GM12878 (cell line): Measurements from ENCODE around the gene ZFP62. TPM values are rescaled to one million over a fixed set of nuclear protein-coding genes. Genes with fewer than 3 reads are reported as not detected.

ENCODE experiments used
- ASH2L ChIP-seq: fragments of 300-600, 200-600 bp; sonication (generic); IDR thresholded peaks from 2 replicates; pipeline ENCODE4 v1.6.1; 2017; ENCODE audit warnings: low read depth, mild to moderate bottlenecking, borderline replicate concordance
- CHD1 ChIP-seq: IDR thresholded peaks from 2 replicates; pipeline ENCODE4 v1.6.1; 2012; ENCODE audit warnings: low read depth, low read length, improper control_type of control experiment
- CHD2 ChIP-seq: IDR thresholded peaks from 2 replicates; pipeline ENCODE4 v1.6.1; 2011; ENCODE audit warnings: low read depth, low read length, improper control_type of control experiment, borderline replicate concordance
- LARP7 ChIP-seq: fragments of 450-650 bp; IDR thresholded peaks from 2 replicates; pipeline ENCODE4 v1.6.1; 2017; ENCODE audit warnings: mild to moderate bottlenecking
- NR2F1 ChIP-seq: fragments of 450-650 bp; conservative IDR thresholded peaks from 2 replicates; pipeline ENCODE4 v1.6.1; 2017; ENCODE audit warnings: mild to moderate bottlenecking
- RAD21 ChIP-seq: IDR thresholded peaks from 2 replicates; pipeline ENCODE4 v1.6.1; 2011; ENCODE audit warnings: mild to moderate bottlenecking, low read depth, low read length, moderate library complexity; ENCODE audit not compliant: insufficient read depth
- STAT1 ChIP-seq: fragments of 450-650 bp; conservative IDR thresholded peaks from 2 replicates; pipeline ENCODE4 v1.6.1; 2014; ENCODE audit warnings: antibody characterized with exemption, mild to moderate bottlenecking
- TAF1 ChIP-seq: IDR thresholded peaks from 2 replicates; pipeline ENCODE4 v1.6.1; 2011; ENCODE audit warnings: mild to moderate bottlenecking, low read depth, low read length, borderline replicate concordance
- YY1 ChIP-seq: IDR thresholded peaks from 2 replicates; pipeline ENCODE4 v1.6.1; 2011; ENCODE audit warnings: low read depth, mild to moderate bottlenecking, low read length
- ZNF217 ChIP-seq: fragments of 450-650 bp; IDR thresholded peaks from 2 replicates; pipeline ENCODE4 v1.6.1; 2017; ENCODE audit warnings: antibody characterized with exemption, mild to moderate bottlenecking
- polyA plus RNA-seq, 11 experiments: library from polyadenylated mRNA; depleted of rRNA in 4 of 11; unstranded in 6 of 11; stranded (reverse) in 5 of 11; fragments of >200 nt; fragmentation: Nextera tagmentation in 4 of 11; fragmentation: Illumina TruSeq in 1 of 11; extraction: Ambion mirVana in 4 of 11; extraction: Trizol in 1 of 11; gene quantifications; 1 replicate in 1 of 11; 2 replicates in 10 of 11; pipeline versions ENCODE4 v1.2.1 to v1.2.3, GENCODE V29; 2011 to 2016; ENCODE audit warnings: inconsistent platforms in 2 of 11, missing spikeins in 2 of 11, low read depth in 1 of 11
- total RNA-seq, 4 experiments: library from RNA; depleted of rRNA in 3 of 4; stranded (reverse); fragments of >200 nt in 3 of 4; fragmentation: Illumina TruSeq in 1 of 4; extraction: Trizol in 1 of 4; gene quantifications; 2 replicates each; pipeline versions ENCODE4 v1.2.1 to v1.2.3, GENCODE V29; 2013 to 2021
- TF ChIP-seq, protein P1 (sequence below): fragments of 450-650 bp; IDR thresholded peaks from 2 replicates; pipeline ENCODE4 v1.6.1; 2017; ENCODE audit warnings: mild to moderate bottlenecking, moderate library complexity
- TF ChIP-seq, protein P2 (sequence below): fragments of 450-650 bp; IDR thresholded peaks from 2 replicates; pipeline ENCODE4 v1.6.1; 2016; ENCODE audit warnings: mild to moderate bottlenecking
- TF ChIP-seq, protein P3 (sequence below): fragments of 450-650 bp; IDR thresholded peaks from 2 replicates; pipeline ENCODE4 v1.6.1; 2018; ENCODE audit warnings: borderline replicate concordance, mild to moderate bottlenecking; ENCODE audit not compliant: partially characterized antibody
- TF ChIP-seq, protein P4 (sequence below): fragments of 450-650 bp; IDR thresholded peaks from 2 replicates; pipeline ENCODE4 v1.6.1; 2016; ENCODE audit warnings: mild to moderate bottlenecking, moderate library complexity, borderline replicate concordance
- TF ChIP-seq, protein P5 (sequence below): fragments of 450-650 bp; IDR thresholded peaks from 2 replicates; pipeline ENCODE4 v1.6.1; 2017; ENCODE audit warnings: low read depth, mild to moderate bottlenecking, moderate library complexity

Gene ZFP62
- total and polyA plus RNA-seq, 10 of the 15 experiments (the other 5 are each of a cell fraction or from before 2014, with no cell fraction given) = 9.2 to 39.7 (median 21.1) TPM

DNA sequence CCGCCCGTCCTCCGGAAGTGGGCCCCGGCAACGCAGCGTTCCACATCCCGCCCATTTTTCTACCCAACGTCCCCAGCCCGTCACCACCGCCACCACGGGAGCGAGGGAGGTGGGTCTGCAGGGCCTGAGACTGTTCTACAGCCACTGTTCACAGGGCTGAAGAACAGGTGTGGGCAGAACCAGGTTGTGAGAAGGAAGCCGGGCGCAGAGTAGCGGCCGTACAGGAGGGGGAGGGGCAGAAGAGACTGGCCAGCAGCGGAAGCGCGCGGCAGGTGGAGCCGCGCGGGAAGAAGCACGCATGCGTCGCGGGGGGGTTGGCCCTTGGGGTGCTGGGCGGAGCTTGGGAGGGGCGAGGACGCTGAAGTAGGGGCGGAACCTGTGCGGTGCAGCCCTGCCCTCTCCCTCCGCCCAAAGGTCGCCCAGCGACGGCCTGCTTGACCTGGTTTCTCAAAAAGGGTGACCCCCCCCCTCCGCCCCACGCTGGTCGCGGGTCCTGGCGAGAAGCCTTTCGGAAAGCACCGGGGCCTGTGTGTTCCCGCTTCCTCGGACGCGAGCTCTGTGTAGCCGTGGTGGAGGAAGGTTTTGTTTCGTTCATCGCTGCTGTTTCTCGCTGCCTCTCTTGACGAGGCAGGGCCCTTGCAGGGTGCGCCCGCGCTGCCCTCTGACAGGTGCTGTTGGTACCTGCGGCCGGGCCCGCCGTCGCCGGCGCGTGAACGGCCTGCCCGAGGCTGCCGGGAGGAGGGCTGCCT lies 50.7 kb downstream of the ZFP62 start (continued):
- TF ChIP-seq, protein P1, sequence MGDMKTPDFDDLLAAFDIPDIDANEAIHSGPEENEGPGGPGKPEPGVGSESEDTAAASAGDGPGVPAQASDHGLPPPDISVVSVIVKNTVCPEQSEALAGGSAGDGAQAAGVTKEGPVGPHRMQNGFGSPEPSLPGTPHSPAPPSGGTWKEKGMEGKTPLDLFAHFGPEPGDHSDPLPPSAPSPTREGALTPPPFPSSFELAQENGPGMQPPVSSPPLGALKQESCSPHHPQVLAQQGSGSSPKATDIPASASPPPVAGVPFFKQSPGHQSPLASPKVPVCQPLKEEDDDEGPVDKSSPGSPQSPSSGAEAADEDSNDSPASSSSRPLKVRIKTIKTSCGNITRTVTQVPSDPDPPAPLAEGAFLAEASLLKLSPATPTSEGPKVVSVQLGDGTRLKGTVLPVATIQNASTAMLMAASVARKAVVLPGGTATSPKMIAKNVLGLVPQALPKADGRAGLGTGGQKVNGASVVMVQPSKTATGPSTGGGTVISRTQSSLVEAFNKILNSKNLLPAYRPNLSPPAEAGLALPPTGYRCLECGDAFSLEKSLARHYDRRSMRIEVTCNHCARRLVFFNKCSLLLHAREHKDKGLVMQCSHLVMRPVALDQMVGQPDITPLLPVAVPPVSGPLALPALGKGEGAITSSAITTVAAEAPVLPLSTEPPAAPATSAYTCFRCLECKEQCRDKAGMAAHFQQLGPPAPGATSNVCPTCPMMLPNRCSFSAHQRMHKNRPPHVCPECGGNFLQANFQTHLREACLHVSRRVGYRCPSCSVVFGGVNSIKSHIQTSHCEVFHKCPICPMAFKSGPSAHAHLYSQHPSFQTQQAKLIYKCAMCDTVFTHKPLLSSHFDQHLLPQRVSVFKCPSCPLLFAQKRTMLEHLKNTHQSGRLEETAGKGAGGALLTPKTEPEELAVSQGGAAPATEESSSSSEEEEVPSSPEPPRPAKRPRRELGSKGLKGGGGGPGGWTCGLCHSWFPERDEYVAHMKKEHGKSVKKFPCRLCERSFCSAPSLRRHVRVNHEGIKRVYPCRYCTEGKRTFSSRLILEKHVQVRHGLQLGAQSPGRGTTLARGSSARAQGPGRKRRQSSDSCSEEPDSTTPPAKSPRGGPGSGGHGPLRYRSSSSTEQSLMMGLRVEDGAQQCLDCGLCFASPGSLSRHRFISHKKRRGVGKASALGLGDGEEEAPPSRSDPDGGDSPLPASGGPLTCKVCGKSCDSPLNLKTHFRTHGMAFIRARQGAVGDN = peak; percentile 98
- peak; percentile 59; the same call in 1 of the 2 replicates for TF ChIP-seq TAF1
- no peak for TF ChIP-seq RAD21
- TF ChIP-seq CHD2 = peak; percentile 85
- TF ChIP-seq, protein P2, sequence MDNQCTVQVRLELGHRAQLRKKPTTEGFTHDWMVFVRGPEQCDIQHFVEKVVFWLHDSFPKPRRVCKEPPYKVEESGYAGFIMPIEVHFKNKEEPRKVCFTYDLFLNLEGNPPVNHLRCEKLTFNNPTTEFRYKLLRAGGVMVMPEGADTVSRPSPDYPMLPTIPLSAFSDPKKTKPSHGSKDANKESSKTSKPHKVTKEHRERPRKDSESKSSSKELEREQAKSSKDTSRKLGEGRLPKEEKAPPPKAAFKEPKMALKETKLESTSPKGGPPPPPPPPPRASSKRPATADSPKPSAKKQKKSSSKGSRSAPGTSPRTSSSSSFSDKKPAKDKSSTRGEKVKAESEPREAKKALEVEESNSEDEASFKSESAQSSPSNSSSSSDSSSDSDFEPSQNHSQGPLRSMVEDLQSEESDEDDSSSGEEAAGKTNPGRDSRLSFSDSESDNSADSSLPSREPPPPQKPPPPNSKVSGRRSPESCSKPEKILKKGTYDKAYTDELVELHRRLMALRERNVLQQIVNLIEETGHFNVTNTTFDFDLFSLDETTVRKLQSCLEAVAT = peak; percentile 84
- TF ChIP-seq STAT1 = peak; percentile 39
- peak; percentile 62; the same call in 1 of the 2 replicates for TF ChIP-seq YY1
- 0 out of 2 replicates have a peak, but pooled peaks have one; percentile 53 for TF ChIP-seq CHD1
- TF ChIP-seq, protein P3, sequence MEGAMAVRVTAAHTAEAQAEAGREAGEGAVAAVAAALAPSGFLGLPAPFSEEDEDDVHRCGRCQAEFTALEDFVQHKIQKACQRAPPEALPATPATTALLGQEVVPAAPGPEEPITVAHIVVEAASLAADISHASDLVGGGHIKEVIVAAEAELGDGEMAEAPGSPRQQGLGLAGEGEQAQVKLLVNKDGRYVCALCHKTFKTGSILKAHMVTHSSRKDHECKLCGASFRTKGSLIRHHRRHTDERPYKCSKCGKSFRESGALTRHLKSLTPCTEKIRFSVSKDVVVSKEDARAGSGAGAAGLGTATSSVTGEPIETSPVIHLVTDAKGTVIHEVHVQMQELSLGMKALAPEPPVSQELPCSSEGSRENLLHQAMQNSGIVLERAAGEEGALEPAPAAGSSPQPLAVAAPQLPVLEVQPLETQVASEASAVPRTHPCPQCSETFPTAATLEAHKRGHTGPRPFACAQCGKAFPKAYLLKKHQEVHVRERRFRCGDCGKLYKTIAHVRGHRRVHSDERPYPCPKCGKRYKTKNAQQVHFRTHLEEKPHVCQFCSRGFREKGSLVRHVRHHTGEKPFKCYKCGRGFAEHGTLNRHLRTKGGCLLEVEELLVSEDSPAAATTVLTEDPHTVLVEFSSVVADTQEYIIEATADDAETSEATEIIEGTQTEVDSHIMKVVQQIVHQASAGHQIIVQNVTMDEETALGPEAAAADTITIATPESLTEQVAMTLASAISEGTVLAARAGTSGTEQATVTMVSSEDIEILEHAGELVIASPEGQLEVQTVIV = peak; percentile 67
- TF ChIP-seq LARP7 = peak; percentile 95
- peak; percentile 72; the same call in 1 of the 2 replicates for TF ChIP-seq ZNF217
- TF ChIP-seq, protein P4, sequence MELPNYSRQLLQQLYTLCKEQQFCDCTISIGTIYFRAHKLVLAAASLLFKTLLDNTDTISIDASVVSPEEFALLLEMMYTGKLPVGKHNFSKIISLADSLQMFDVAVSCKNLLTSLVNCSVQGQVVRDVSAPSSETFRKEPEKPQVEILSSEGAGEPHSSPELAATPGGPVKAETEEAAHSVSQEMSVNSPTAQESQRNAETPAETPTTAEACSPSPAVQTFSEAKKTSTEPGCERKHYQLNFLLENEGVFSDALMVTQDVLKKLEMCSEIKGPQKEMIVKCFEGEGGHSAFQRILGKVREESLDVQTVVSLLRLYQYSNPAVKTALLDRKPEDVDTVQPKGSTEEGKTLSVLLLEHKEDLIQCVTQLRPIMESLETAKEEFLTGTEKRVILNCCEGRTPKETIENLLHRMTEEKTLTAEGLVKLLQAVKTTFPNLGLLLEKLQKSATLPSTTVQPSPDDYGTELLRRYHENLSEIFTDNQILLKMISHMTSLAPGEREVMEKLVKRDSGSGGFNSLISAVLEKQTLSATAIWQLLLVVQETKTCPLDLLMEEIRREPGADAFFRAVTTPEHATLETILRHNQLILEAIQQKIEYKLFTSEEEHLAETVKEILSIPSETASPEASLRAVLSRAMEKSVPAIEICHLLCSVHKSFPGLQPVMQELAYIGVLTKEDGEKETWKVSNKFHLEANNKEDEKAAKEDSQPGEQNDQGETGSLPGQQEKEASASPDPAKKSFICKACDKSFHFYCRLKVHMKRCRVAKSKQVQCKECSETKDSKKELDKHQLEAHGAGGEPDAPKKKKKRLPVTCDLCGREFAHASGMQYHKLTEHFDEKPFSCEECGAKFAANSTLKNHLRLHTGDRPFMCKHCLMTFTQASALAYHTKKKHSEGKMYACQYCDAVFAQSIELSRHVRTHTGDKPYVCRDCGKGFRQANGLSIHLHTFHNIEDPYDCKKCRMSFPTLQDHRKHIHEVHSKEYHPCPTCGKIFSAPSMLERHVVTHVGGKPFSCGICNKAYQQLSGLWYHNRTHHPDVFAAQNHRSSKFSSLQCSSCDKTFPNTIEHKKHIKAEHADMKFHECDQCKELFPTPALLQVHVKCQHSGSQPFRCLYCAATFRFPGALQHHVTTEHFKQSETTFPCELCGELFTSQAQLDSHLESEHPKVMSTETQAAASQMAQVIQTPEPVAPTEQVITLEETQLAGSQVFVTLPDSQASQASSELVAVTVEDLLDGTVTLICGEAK = peak; percentile 94
- no peak for TF ChIP-seq ASH2L
- TF ChIP-seq NR2F1 = peak; percentile 98
- TF ChIP-seq, protein P5, sequence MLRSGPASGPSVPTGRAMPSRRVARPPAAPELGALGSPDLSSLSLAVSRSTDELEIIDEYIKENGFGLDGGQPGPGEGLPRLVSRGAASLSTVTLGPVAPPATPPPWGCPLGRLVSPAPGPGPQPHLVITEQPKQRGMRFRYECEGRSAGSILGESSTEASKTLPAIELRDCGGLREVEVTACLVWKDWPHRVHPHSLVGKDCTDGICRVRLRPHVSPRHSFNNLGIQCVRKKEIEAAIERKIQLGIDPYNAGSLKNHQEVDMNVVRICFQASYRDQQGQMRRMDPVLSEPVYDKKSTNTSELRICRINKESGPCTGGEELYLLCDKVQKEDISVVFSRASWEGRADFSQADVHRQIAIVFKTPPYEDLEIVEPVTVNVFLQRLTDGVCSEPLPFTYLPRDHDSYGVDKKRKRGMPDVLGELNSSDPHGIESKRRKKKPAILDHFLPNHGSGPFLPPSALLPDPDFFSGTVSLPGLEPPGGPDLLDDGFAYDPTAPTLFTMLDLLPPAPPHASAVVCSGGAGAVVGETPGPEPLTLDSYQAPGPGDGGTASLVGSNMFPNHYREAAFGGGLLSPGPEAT = peak; percentile 71; the same call in 1 of the 2 replicates
